Glutamatergic neuron (in vitro differentiated cells): ENCODE measurements around the gene OR7G2. TPM values are rescaled to one million over a fixed set of nuclear protein-coding genes. Genes with fewer than 3 reads are reported as not detected.

ENCODE experiments used
- DNase-seq: peaks from one replicate; pipeline ENCODE4 v3.0.0; 2022
- H3K27ac Mint-ChIP-seq: one replicate; pipeline ENCODE4 v1.8.0; 2020; ENCODE audit warnings: mild to moderate bottlenecking, mixed read lengths, inconsistent platforms; ENCODE audit not compliant: unreplicated experiment
- H3K27me3 Mint-ChIP-seq: one replicate; pipeline ENCODE4 v1.8.0; 2020; ENCODE audit warnings: mild to moderate bottlenecking, moderate library complexity, mixed read lengths, inconsistent platforms; ENCODE audit not compliant: unreplicated experiment
- H3K36me3 Mint-ChIP-seq: one replicate; pipeline ENCODE4 v1.8.0; 2020; ENCODE audit warnings: mild to moderate bottlenecking, mixed read lengths, inconsistent platforms; ENCODE audit not compliant: unreplicated experiment
- H3K4me1 Mint-ChIP-seq: one replicate; pipeline ENCODE4 v1.8.0; 2020; ENCODE audit warnings: mild to moderate bottlenecking, low read depth, mixed read lengths, inconsistent platforms; ENCODE audit not compliant: unreplicated experiment
- H3K4me3 Mint-ChIP-seq: one replicate; pipeline ENCODE4 v1.8.0; 2020; ENCODE audit warnings: mild to moderate bottlenecking, mixed read lengths, inconsistent platforms; ENCODE audit not compliant: unreplicated experiment
- H3K9me3 Mint-ChIP-seq: one replicate; pipeline ENCODE4 v1.8.0; 2020; ENCODE audit warnings: mild to moderate bottlenecking, moderate library complexity, mixed read lengths, inconsistent platforms; ENCODE audit not compliant: unreplicated experiment
- CTCF ChIP-seq: fragments of 200-600 bp; sonication (generic); IDR thresholded peaks from one replicate; pipeline ENCODE4 v1.5.0; 2021; ENCODE audit not compliant: partially characterized antibody, unreplicated experiment
- long read RNA-seq: library from polyadenylated mRNA; unstranded; transcript quantifications from one replicate; pipeline ENCODE4 v2.0.0, GENCODE V29; 2020; ENCODE audit not compliant: unreplicated experiment
- total RNA-seq: library from RNA; stranded (reverse); fragmentation: NEBNext Ultra II Directional; extraction: Animal tissue kit (Norgen Biotek cat#: 25700); gene quantifications from one replicate; pipeline ENCODE4 v1.2.1, GENCODE V29; 2021; ENCODE audit not compliant: unreplicated experiment

Gene OR7G2
- total RNA-seq, result not detected
- long read RNA-seq, result 0 reads

- Mint-ChIP-seq H3K27me3 (no peaks in the 10 kb centered on the region), H3K4me3 (no peak within 1 kb of the TSS), H3K27ac (no peak within 1 kb of the TSS), H3K4me1 (no peaks in the 10 kb centered on the region), H3K36me3 (no peaks in the 10 kb centered on the region), H3K9me3 (peaks cover 10% of the 10 kb centered on the region)
- no peak for DNase-seq
- TF ChIP-seq CTCF, result no peak
These were observed at the start of gene OR7G2 for GRCh38 chr19:9107375-9107774. Gene OR7G2, minus strand, starts transcription at chr19:9107475. Its CDS starts 4,232 bp downstream, at chr19:9103243.

GRCh38 chr19:9156304-9156703 is 49.0 kb upstream of the OR7G2 start:
- Mint-ChIP-seq H3K4me1 (no peaks in the 10 kb centered on the region), H3K4me3 (no peak overlapping the region), H3K9me3 (peaks cover 41% of the 10 kb centered on the region), H3K27ac (no peak overlapping the region), H3K36me3 (peaks cover 74% of the 10 kb centered on the region), H3K27me3 (peaks cover 8% of the 10 kb centered on the region)
- no peak for DNase-seq
- TF ChIP-seq CTCF, result no peak

GRCh38 chr19:9155591-9155990 is 48.3 kb upstream of the OR7G2 start:
- DNase-seq, result no peak
- peaks cover 37% of the 10 kb centered on the region for H3K9me3 Mint-ChIP-seq
- H3K4me1 Mint-ChIP-seq, result no peaks in the 10 kb centered on the region
- H3K27me3 Mint-ChIP-seq, result peaks cover 8% of the 10 kb centered on the region
- H3K4me3 Mint-ChIP-seq, result no peak overlapping the region
- no peak for TF ChIP-seq CTCF
- no peak overlapping the region for H3K27ac Mint-ChIP-seq
- peaks cover 74% of the 10 kb centered on the region for H3K36me3 Mint-ChIP-seq

GRCh38 chr19:9151367-9151766 is 44.1 kb upstream of the OR7G2 start:
- no peak overlapping the region for H3K4me3 Mint-ChIP-seq
- no peak for DNase-seq
- peaks cover 79% of the 10 kb centered on the region for H3K36me3 Mint-ChIP-seq
- no peak overlapping the region for H3K27ac Mint-ChIP-seq
- H3K4me1 Mint-ChIP-seq, result no peaks in the 10 kb centered on the region
- TF ChIP-seq CTCF, result no peak
- H3K27me3 Mint-ChIP-seq, result peaks cover 2% of the 10 kb centered on the region
- peaks cover 32% of the 10 kb centered on the region for H3K9me3 Mint-ChIP-seq

GRCh38 chr19:9150650-9151049 is 43.4 kb upstream of the OR7G2 start:
- Mint-ChIP-seq H3K36me3 (peaks cover 77% of the 10 kb centered on the region), H3K4me1 (no peaks in the 10 kb centered on the region), H3K9me3 (peaks cover 34% of the 10 kb centered on the region), H3K27me3 (peaks cover 2% of the 10 kb centered on the region), H3K27ac (no peak overlapping the region), H3K4me3 (peak overlapping the region; percentile 58)
- no peak for DNase-seq
- no peak for TF ChIP-seq CTCF
